HEK293T (cell line): Measurements from ENCODE around the gene IGF2BP2.
"Not testable (repeated sequence)": the region's sequence is repeated elsewhere in the genome, so short reads cannot be mapped to it uniquely, and the experiment has no call there.

Source experiments
- CTCF ChIA-PET: fragments of 350-600 bp; formaldehyde crosslinking; extraction: SDS; loops from one replicate; lab custom pipeline; 2021; ENCODE audit warnings: antibody characterized with exemption, inconsistent platforms; lab: Yijun Ruan, JAX
- POLR2A ChIA-PET: fragments of 350-600 bp; formaldehyde crosslinking; extraction: SDS; loops from one replicate; lab custom pipeline; 2020; ENCODE audit warnings: antibody characterized with exemption, inconsistent platforms; lab: Yijun Ruan, JAX
- DNase-seq: peaks from one replicate; pipeline ENCODE4 v3.0.0; 2012; ENCODE audit warnings: mixed read lengths; ENCODE audit errors: extremely low spot score
- ARNT ChIP-seq: fragments of 450-650 bp; IDR thresholded peaks from 2 replicates; pipeline ENCODE4 v1.6.1; 2017; ENCODE audit warnings: mild to moderate bottlenecking
- BHLHE40 ChIP-seq: fragments of 450-650 bp; IDR thresholded peaks from 2 replicates; pipeline ENCODE4 v1.6.1; 2016; ENCODE audit warnings: mild to moderate bottlenecking, moderate library complexity, borderline replicate concordance
- CTBP1 ChIP-seq: fragments of 450-650 bp; IDR thresholded peaks from 2 replicates; pipeline ENCODE4 v1.6.1; 2016; ENCODE audit warnings: borderline replicate concordance
- ELF4 ChIP-seq: fragments of 450-650 bp; IDR thresholded peaks from 2 replicates; pipeline ENCODE4 v1.6.1; 2017; ENCODE audit warnings: antibody characterized with exemption
- FOXA1 ChIP-seq: fragments of 450-650 bp; IDR thresholded peaks from 2 replicates; pipeline ENCODE4 v1.6.1; 2016; ENCODE audit warnings: mild to moderate bottlenecking
- FOXK2 ChIP-seq: fragments of 450-650 bp; IDR thresholded peaks from 2 replicates; pipeline ENCODE4 v1.6.1; 2016; ENCODE audit warnings: mild to moderate bottlenecking
- FOXM1 ChIP-seq: fragments of 450-650 bp; IDR thresholded peaks from 2 replicates; pipeline ENCODE4 v1.6.1; 2017; ENCODE audit warnings: mild to moderate bottlenecking, borderline replicate concordance
- HDGF ChIP-seq: fragments of 450-650 bp; IDR thresholded peaks from 2 replicates; pipeline ENCODE4 v1.6.1; 2017; ENCODE audit warnings: antibody characterized with exemption, borderline replicate concordance
- L3MBTL2 ChIP-seq: fragments of 450-650 bp; conservative IDR thresholded peaks from 2 replicates; pipeline ENCODE4 v1.6.1; 2016; ENCODE audit warnings: mild to moderate bottlenecking
- LEF1 ChIP-seq: fragments of 450-650 bp; IDR thresholded peaks from 2 replicates; pipeline ENCODE4 v1.6.1; 2017; ENCODE audit warnings: mild to moderate bottlenecking, borderline replicate concordance
- NFRKB ChIP-seq: fragments of 450-650 bp; IDR thresholded peaks from 2 replicates; pipeline ENCODE4 v1.6.1; 2016; ENCODE audit warnings: mild to moderate bottlenecking, moderate library complexity
- SP1 ChIP-seq: fragments of 450-650 bp; IDR thresholded peaks from 2 replicates; pipeline ENCODE4 v1.6.1; 2017
- SUZ12 ChIP-seq: fragments of 450-650 bp; IDR thresholded peaks from 2 replicates; pipeline ENCODE4 v1.6.1; 2016; ENCODE audit warnings: mild to moderate bottlenecking
- TARDBP ChIP-seq: fragments of 450-650 bp; IDR thresholded peaks from 2 replicates; pipeline ENCODE4 v1.6.1; 2016
- ZNF384 ChIP-seq: fragments of 450-650 bp; IDR thresholded peaks from 2 replicates; pipeline ENCODE4 v1.6.1; 2016
- TF ChIP-seq, protein P1 (sequence below): fragments of 450-650 bp; IDR thresholded peaks from 2 replicates; pipeline ENCODE4 v1.6.1; 2016

The IGF2BP2 gene

DNA sequence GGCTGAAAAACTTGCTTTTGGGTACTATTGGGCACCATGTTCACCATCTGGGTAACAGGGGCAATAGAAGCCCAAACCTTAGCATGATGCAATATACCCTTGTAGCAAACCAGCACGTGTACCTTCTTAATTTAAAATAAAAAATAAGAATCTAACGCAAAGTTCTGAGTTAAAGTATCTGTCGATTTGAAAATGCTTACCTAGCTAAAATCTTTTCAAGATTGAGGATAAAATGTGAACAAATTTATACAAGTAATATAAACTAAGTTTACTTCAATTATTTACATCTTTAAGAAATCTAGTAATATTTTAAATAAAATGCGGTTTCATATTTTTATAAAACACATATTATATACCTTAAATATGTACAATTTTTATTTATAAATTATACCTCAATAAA lies 38.1 kb upstream of the IGF2BP2 start:
- POLR2A ChIA-PET = no interaction called here

DNA sequence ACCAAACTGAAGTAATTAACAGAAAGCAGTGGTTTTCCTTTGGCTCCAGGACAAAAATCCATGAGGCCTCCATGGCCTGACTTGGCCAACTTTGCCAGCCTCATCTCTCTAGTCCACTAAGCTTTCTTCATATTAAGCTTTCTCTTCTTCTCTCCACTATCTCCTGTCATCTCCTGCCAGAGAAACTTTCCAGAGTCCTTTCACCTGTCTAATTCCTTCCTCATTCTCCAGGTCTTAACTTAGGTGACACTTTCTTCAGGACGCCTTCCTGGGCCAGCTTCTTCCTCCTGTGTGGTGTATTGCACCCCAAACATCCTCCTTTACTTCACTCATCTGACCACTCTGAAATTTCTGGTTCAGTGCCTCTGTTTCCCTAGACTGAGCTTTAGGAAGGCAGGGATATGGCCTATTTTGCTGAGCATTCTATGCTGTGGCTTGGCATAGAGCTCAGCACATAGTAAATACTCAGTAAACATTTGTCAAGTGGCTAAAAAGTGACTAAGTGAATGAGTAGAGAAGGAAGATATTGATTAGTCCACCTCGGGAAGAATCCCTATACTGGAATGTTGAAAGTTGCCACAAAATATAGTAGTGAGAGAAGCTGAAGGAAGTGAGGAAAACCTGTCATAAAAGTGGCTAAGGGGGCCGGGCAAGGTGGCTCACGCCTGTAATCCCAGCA lies 34.6 kb upstream of the IGF2BP2 start:
- POLR2A ChIA-PET = no interaction called here
- CTCF ChIA-PET = no interaction called here

More for the DNA sequence above, 38.1 kb upstream of the IGF2BP2 start:
- CTCF ChIA-PET = no interaction called here
- no peak for TF ChIP-seq FOXA1
- no peak for TF ChIP-seq ARNT
- TF ChIP-seq CTBP1 = no peak
- no peak for TF ChIP-seq HDGF
- TF ChIP-seq, protein P1, sequence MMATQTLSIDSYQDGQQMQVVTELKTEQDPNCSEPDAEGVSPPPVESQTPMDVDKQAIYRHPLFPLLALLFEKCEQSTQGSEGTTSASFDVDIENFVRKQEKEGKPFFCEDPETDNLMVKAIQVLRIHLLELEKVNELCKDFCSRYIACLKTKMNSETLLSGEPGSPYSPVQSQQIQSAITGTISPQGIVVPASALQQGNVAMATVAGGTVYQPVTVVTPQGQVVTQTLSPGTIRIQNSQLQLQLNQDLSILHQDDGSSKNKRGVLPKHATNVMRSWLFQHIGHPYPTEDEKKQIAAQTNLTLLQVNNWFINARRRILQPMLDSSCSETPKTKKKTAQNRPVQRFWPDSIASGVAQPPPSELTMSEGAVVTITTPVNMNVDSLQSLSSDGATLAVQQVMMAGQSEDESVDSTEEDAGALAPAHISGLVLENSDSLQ = no peak
- TF ChIP-seq SP1 = no peak
- no peak for TF ChIP-seq BHLHE40
- TF ChIP-seq FOXK2 = no peak
- TF ChIP-seq ZNF384 = no peak
- no peak for TF ChIP-seq TARDBP
- TF ChIP-seq NFRKB = no peak
- DNase-seq = no peak

DNA sequence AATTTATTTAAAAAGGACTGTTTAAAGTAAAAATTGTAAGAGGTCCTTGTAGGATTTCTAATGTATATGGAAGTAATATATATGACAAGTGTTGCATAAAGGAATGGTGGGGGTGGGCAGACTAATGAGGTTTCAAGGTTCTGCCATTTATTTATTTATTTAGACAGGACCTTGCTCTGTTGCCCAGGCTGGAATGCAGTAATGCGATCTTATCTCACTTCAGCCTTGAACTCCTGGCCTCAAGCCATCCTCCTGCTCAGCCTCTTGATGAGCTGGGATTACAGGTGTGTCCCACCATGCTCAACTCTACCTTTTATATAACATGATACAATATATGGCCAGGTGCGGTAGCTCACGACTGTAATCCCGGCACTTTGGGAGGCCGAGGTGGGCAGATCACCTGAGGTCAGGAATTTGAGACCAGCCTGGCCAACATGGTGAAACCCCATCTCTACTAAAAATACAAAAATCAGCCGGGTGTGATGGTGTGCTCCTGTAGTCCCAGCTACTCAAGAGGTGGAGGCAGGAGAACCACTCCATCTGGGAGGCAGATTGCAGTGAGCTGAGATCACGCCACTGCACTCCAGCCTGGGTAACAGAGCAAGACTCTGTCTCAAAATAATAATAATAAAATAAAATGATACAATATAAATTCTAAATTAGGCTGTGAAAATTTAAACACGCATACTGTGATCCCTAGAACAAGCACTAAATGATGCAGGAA lies 33.8 kb upstream of the IGF2BP2 start:
- DNase-seq = no peak
- ChIA-PET CTCF (no interaction called here), POLR2A (no interaction called here)
- no peak for TF ChIP-seq FOXA1

More for the DNA sequence above, 34.6 kb upstream of the IGF2BP2 start:
- DNase-seq = no peak
- TF ChIP-seq, protein P1 = no peak
- no peak for TF ChIP-seq FOXA1
- no peak for TF ChIP-seq SP1
- no peak for TF ChIP-seq L3MBTL2
- no peak for TF ChIP-seq FOXK2
- TF ChIP-seq FOXM1 = no peak
- TF ChIP-seq SUZ12 = no peak
- TF ChIP-seq BHLHE40 = no peak
- no peak for TF ChIP-seq HDGF
- TF ChIP-seq CTBP1 = no peak
- no peak for TF ChIP-seq LEF1
- TF ChIP-seq ZNF384 = no peak
- no peak for TF ChIP-seq ELF4
- TF ChIP-seq ARNT = no peak
- no peak for TF ChIP-seq NFRKB

DNA sequence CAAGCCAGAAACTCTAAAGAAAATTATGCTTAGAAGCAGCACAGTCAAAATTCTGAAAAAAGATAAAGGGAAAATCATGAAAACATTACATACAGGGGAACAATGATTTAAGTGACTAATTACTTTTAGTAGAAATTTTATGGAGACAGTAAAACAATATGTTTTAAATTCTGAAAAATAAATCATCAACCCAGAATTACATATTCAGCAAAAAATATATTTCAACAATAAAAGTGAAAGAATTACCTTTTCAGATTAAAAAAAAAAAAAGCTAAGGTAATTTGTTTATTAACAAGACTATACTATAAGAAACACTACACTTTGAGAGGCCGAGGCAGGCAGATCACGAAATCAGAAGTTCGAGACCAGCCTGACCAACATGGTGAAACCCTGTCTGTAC lies 32.4 kb upstream of the IGF2BP2 start:
- DNase-seq = no peak
- ChIA-PET CTCF (no interaction called here), POLR2A (no interaction called here)
- no peak for TF ChIP-seq BHLHE40
- TF ChIP-seq ELF4 = no peak
- no peak for TF ChIP-seq TARDBP
- no peak for TF ChIP-seq FOXA1
- no peak for TF ChIP-seq SP1
- no peak for TF ChIP-seq HDGF
- no peak for TF ChIP-seq CTBP1
- TF ChIP-seq ZNF384 = no peak
- TF ChIP-seq, protein P1 = no peak
- no peak for TF ChIP-seq SUZ12
- TF ChIP-seq LEF1 = no peak
- TF ChIP-seq ARNT = no peak
- no peak for TF ChIP-seq FOXK2
- no peak for TF ChIP-seq NFRKB
- TF ChIP-seq L3MBTL2 = no peak
- TF ChIP-seq FOXM1 = no peak

DNA sequence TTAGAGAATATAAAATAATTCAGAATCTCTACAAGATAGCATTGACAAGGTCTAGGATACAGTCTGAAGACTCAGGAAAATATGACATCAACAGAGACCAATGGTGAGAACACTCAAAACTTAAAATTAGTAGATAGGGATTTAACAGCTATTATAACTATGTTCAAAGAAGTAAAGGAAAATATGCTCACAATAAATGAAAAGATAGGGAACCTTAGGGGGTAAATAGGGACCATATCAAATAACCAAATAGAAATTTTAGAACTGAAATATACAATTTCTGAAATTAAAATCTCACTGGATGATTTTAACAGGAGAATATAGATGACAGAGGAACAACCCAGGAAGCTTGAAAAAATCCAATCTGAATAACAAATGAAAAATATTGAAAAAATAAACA lies 31.8 kb upstream of the IGF2BP2 start:
- CTCF ChIA-PET = interaction anchor here (0.6 kb wide), 1 partner anchor 52 kb away, joined by 3 read pairs; no protein-coding TSS in a partner anchor
- no peak for DNase-seq
- POLR2A ChIA-PET = no interaction called here
- TF ChIP-seq ARNT (no peak), FOXM1 (no peak), FOXK2 (no peak), NFRKB (no peak), SP1 (no peak), BHLHE40 (no peak), FOXA1 (no peak), L3MBTL2 (no peak), ELF4 (no peak), SUZ12 (no peak), LEF1 (no peak), ZNF384 (no peak), HDGF (no peak), TARDBP (no peak), CTBP1 (no peak)
- TF ChIP-seq, protein P1 = no peak

DNA sequence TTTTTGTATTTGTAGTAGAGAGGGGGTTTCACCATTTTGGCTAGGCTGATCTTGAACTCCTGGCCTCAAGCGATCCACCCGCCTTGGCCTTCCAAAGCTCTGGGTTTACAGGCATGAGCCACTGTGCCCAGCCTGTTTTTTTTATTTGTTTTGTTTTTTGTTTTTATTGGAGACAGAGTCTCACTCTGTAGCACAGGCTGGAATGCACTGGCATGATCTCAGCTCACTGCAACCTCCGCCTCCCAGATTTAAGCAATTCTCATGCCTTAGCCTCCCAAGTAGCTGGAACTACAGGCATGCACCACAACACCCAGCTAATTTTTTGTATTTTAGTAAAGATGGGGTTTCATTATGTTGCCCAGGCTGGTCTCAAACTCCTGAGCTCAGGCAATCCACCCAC lies 28.9 kb upstream of the IGF2BP2 start:
- DNase-seq, POLR2A ChIA-PET, CTCF ChIA-PET: not testable (repeated sequence)
